Measurements from ENCODE around the gene U2AF1L4. TPM values are rescaled to one million over a fixed set of nuclear protein-coding genes. Genes with fewer than 3 reads are reported as not detected.

The U2AF1L4 gene
- total RNA-seq, 2 experiments from 2014 or later: 16.1 to 35.2 TPM

- DNase-seq (ENCODE audit: low spot score): peak; percentile 51
- H3K4me1 ChIP-seq (ENCODE audit: insufficient read depth, low read length, poor library complexity, severe bottlenecking): peaks cover 69% of the 10 kb centered on the region
- H3K9me3 ChIP-seq (ENCODE audit: low read length): no peaks in the 10 kb centered on the region
- no TSS peak for BruUV-seq (replicated peaks)
- no peak overlapping the region for H2AFZ ChIP-seq (ENCODE audit: low read length)
- H3K36me3 ChIP-seq (ENCODE audit: insufficient read depth, low read length): peaks cover 6% of the 10 kb centered on the region; the same call in 1 of the 2 replicates
- H3K4me3 ChIP-seq (ENCODE audit: low read depth, low read length, poor library complexity, severe bottlenecking): no peak overlapping the region
- peaks cover 17% of the 10 kb centered on the region for H3K79me2 ChIP-seq (ENCODE audit: insufficient read depth, low read depth, low read length)
- intact Hi-C loops (cut with micrococcal nuclease; ENCODE audit: unreplicated experiment): loop anchor here (5.0 kb wide), 1 partner anchor 43 kb away; the partner anchor contains the start of genes HSPB6 and PROSER3
- H3K27ac ChIP-seq (ENCODE audit: low read depth, low read length, poor library complexity, severe bottlenecking): no peak overlapping the region
- peak overlapping the region; percentile 9 for H3K4me2 ChIP-seq (ENCODE audit: low read length)
- ChIA-PET POLR2A (interaction anchor here (1.3 kb wide), 1 partner anchor 18 kb away, joined by 3 read pairs; no protein-coding TSS in a partner anchor), CTCF (ENCODE audit: unreplicated experiment) (interaction anchor here (0.6 to 1.0 kb wide), 2 partner anchors 20 to 396 kb away, joined by 3 to 7 read pairs; no protein-coding TSS in a partner anchor)
- TF ChIP-seq EZH2phosphoT487 (IDR thresholded peaks at IDR 0.05; ENCODE audit: borderline replicate concordance, low read depth, low read length) (no peak), CTCF (conservative IDR thresholded peaks at IDR 0.05; ENCODE audit: low read length) (peak; percentile 58)
- H3K9me2 ChIP-seq (ENCODE audit: insufficient read depth, low read length): no peaks in the 10 kb centered on the region
- peaks cover 6% of the 10 kb centered on the region for H4K20me1 ChIP-seq (ENCODE audit: insufficient read depth, low read length)
Measured at GRCh38 chr19:35714601-35715354, 30.4 kb downstream of the U2AF1L4 start.

GRCh38 chr19:35713904-35714495 is 31.2 kb downstream of the U2AF1L4 start:
- Histone ChIP-seq H3K9me3 (ENCODE audit: low read length) (no peaks in the 10 kb centered on the region), H3K4me3 (ENCODE audit: low read depth, low read length, poor library complexity, severe bottlenecking) (no peak overlapping the region), H4K20me1 (ENCODE audit: insufficient read depth, low read length) (peaks cover 1% of the 10 kb centered on the region), H3K36me3 (ENCODE audit: insufficient read depth, low read length) (no peaks in the 10 kb centered on the region), H3K9me2 (ENCODE audit: insufficient read depth, low read length) (no peaks in the 10 kb centered on the region), H3K27ac (ENCODE audit: low read depth, low read length, poor library complexity, severe bottlenecking) (no peak overlapping the region), H2AFZ (ENCODE audit: low read length) (no peak overlapping the region), H3K4me2 (ENCODE audit: low read length) (peak overlapping the region; percentile 9; the same call in 1 of the 2 replicates), H3K4me1 (ENCODE audit: insufficient read depth, low read length, poor library complexity, severe bottlenecking) (peaks cover 63% of the 10 kb centered on the region), H3K79me2 (ENCODE audit: insufficient read depth, low read depth, low read length) (peaks cover 9% of the 10 kb centered on the region)
- TF ChIP-seq EZH2phosphoT487 (IDR thresholded peaks at IDR 0.05; ENCODE audit: borderline replicate concordance, low read depth, low read length): no peak
- POLR2A ChIA-PET: interaction anchor here (1.3 kb wide), 1 partner anchor 17 kb away, joined by 3 read pairs; no protein-coding TSS in a partner anchor
- no peak for DNase-seq (ENCODE audit: low spot score)
- BruUV-seq (replicated peaks): no TSS peak
- intact Hi-C loops (cut with micrococcal nuclease; ENCODE audit: unreplicated experiment): no loop called here
- CTCF ChIA-PET (ENCODE audit: unreplicated experiment): interaction anchor here (0.6 to 1.0 kb wide), 2 partner anchors 20 to 395 kb away, joined by 3 to 7 read pairs; no protein-coding TSS in a partner anchor

DNA sequence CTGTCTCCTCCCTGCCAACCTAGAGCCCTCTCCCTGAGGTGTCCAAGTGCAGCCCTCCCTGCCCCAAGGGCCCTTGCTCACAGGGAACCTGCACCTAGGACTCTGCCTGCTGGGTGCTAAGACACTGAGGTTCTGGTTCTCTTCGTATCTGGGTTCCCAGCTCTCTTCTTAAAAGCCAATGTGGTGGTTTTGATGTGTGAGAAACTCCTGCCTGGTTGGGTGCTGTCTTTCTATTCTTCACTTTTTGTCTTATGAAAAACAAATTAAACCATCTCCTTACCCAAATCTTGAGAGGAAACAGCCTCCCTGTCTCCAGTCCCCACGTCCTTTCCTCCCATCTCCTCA is 31.7 kb downstream of the U2AF1L4 start:
- no peaks in the 10 kb centered on the region for H3K36me3 ChIP-seq (ENCODE audit: insufficient read depth, low read length)
- H3K9me3 ChIP-seq (ENCODE audit: low read length): no peaks in the 10 kb centered on the region
- H2AFZ ChIP-seq (ENCODE audit: low read length): no peak overlapping the region
- H4K20me1 ChIP-seq (ENCODE audit: insufficient read depth, low read length): no peaks in the 10 kb centered on the region
- H3K4me3 ChIP-seq (ENCODE audit: low read depth, low read length, poor library complexity, severe bottlenecking): no peak overlapping the region
- H3K79me2 ChIP-seq (ENCODE audit: insufficient read depth, low read depth, low read length): peaks cover 4% of the 10 kb centered on the region
- no peak for TF ChIP-seq EZH2phosphoT487 (IDR thresholded peaks at IDR 0.05; ENCODE audit: borderline replicate concordance, low read depth, low read length)
- TF ChIP-seq CTCF (conservative IDR thresholded peaks at IDR 0.05; ENCODE audit: low read length): no peak
- CTCF ChIA-PET (ENCODE audit: unreplicated experiment): no interaction called here
- POLR2A ChIA-PET: no interaction called here
- BruUV-seq (replicated peaks): no TSS peak
- peaks cover 61% of the 10 kb centered on the region for H3K4me1 ChIP-seq (ENCODE audit: insufficient read depth, low read length, poor library complexity, severe bottlenecking)
- no peak for DNase-seq (ENCODE audit: low spot score)
- no peaks in the 10 kb centered on the region for H3K9me2 ChIP-seq (ENCODE audit: insufficient read depth, low read length)
- intact Hi-C loops (cut with micrococcal nuclease; ENCODE audit: unreplicated experiment): no loop called here
- H3K4me2 ChIP-seq (ENCODE audit: low read length): no peak overlapping the region
- H3K27ac ChIP-seq (ENCODE audit: low read depth, low read length, poor library complexity, severe bottlenecking): no peak overlapping the region

Data from OCI-LY7 (cell line).